Measurements from ENCODE around the gene CCDC116. TPM values are rescaled to one million over a fixed set of nuclear protein-coding genes. Genes with fewer than 3 reads are reported as not detected.
"Not testable (repeated sequence)": the region's sequence is repeated elsewhere in the genome, so short reads cannot be mapped to it uniquely, and the experiment has no call there.

The CCDC116 gene
- polyA plus RNA-seq, 3 donors = 0.15 to 1.0 (median 0.67) TPM

GRCh38 chr22:21665047-21665851 is 32.7 kb downstream of the CCDC116 start:
- H3K27ac ChIP-seq (ENCODE audit: low read depth, low read length) = no peak overlapping the region
- 67 to 77% (median 77%) methylated on average over 25 to 26 of the region's 26 CpGs for WGBS, 3 donors

GRCh38 chr22:21666786-21667185 is 34.2 kb downstream of the CCDC116 start:
- no peak overlapping the region for H3K27ac ChIP-seq (ENCODE audit: low read depth, low read length)
- 35 to 57% (median 49%) methylated on average over 16 of the region's 16 CpGs for WGBS, 3 donors

- H3K27ac ChIP-seq (ENCODE audit: low read depth, low read length) = no peak overlapping the region
- 44 to 92% (median 85%) methylated on average over 8 to 9 of the region's 9 CpGs for WGBS, 3 donors
Measured at GRCh38 chr22:21669026-21669425, 36.5 kb downstream of the CCDC116 start.

- no peak overlapping the region for H3K27ac ChIP-seq (ENCODE audit: low read depth, low read length)
- WGBS, 3 donors = 71 to 81% (median 71%) methylated on average over 6 of the region's 6 CpGs
Measured at GRCh38 chr22:21672107-21672629, 39.6 kb downstream of the CCDC116 start.

GRCh38 chr22:21673534-21674321 is 41.2 kb downstream of the CCDC116 start:
- WGBS, 3 donors = 92 to 93% (median 92%) methylated on average over 12 of the region's 12 CpGs
- no peak overlapping the region for H3K27ac ChIP-seq (ENCODE audit: low read depth, low read length)

- 92 to 97% (median 97%) methylated on average over 12 of the region's 12 CpGs for WGBS, 3 donors
- H3K27ac ChIP-seq (ENCODE audit: low read depth, low read length) = no peak overlapping the region
Measured at GRCh38 chr22:21674638-21675245, 42.2 kb downstream of the CCDC116 start.

GRCh38 chr22:21677606-21678443 is 45.3 kb downstream of the CCDC116 start:
- H3K27ac ChIP-seq (ENCODE audit: low read depth, low read length) = no peak overlapping the region
- 77 to 82% (median 82%) methylated on average over 15 of the region's 15 CpGs for WGBS, 3 donors

GRCh38 chr22:21678842-21679241 is 46.3 kb downstream of the CCDC116 start:
- H3K27ac ChIP-seq (ENCODE audit: low read depth, low read length) = not testable (repeated sequence)
- WGBS, 3 donors = 96 to 99% (median 98%) methylated on average over 12 of the region's 12 CpGs

- WGBS, 3 donors = 84 to 100% (median 97%) methylated on average over 4 of the region's 4 CpGs
- no peak overlapping the region for H3K27ac ChIP-seq (ENCODE audit: low read depth, low read length)
Measured at GRCh38 chr22:21679383-21679782, 46.8 kb downstream of the CCDC116 start.

- H3K27ac ChIP-seq (ENCODE audit: low read depth, low read length) = no peak overlapping the region
- WGBS, 3 donors = 92 to 96% (median 95%) methylated on average over 21 of the region's 21 CpGs
Measured at GRCh38 chr22:21680830-21681565, 48.4 kb downstream of the CCDC116 start.

- H3K27ac ChIP-seq (ENCODE audit: low read depth, low read length) = no peak overlapping the region
- 75 to 89% (median 88%) methylated on average over 23 to 24 of the region's 24 CpGs for WGBS, 3 donors
Measured at GRCh38 chr22:21681566-21682370, 49.2 kb downstream of the CCDC116 start.

GRCh38 chr22:21682385-21683175 is 50.0 kb downstream of the CCDC116 start:
- 68 to 95% (median 94%) methylated on average over 20 of the region's 20 CpGs for WGBS, 3 donors
- H3K27ac ChIP-seq (ENCODE audit: low read depth, low read length) = no peak overlapping the region

- no peak overlapping the region for H3K27ac ChIP-seq (ENCODE audit: low read depth, low read length)
- WGBS, 3 donors = 47 to 96% (median 95%) methylated on average over 7 of the region's 7 CpGs
Measured at GRCh38 chr22:21683401-21683811, 50.8 kb downstream of the CCDC116 start.

- no peak overlapping the region for H3K27ac ChIP-seq (ENCODE audit: low read depth, low read length)
- 94 to 95% (median 94%) methylated on average over 19 of the region's 19 CpGs for WGBS, 3 donors
Measured at GRCh38 chr22:21684492-21685163, 52.1 kb downstream of the CCDC116 start.

- 80 to 83% (median 82%) methylated on average over 8 of the region's 8 CpGs for WGBS, 3 donors
- H3K27ac ChIP-seq (ENCODE audit: low read depth, low read length) = no peak overlapping the region
Measured at GRCh38 chr22:21685164-21685513, 52.6 kb downstream of the CCDC116 start.
